ENCODE measurements around the gene PPM1H. TPM values are rescaled to one million over a fixed set of nuclear protein-coding genes. Genes with fewer than 3 reads are reported as not detected.

PPM1H gene
- total RNA-seq, 1 experiment from 2014 or later, result 0.04 TPM

GRCh38 chr12:62724285-62724684, 210.7 kb downstream of the PPM1H start:
- TF ChIP-seq EZH2 (IDR thresholded peaks at IDR 0.05; ENCODE audit: borderline replicate concordance, low read depth, low read length, poor library complexity, severe bottlenecking) (no peak), CTCF (conservative IDR thresholded peaks at IDR 0.05; ENCODE audit: low read depth, low read length) (no peak)
- Histone ChIP-seq H3K27me3 (replicated peaks; ENCODE audit: insufficient read depth, low read depth, low read length, poor library complexity) (no peaks in the 10 kb centered on the region), H3K9me3 (ENCODE audit: low read depth, low read length, poor library complexity, severe bottlenecking) (no peaks in the 10 kb centered on the region), H3K36me3 (ENCODE audit: insufficient read depth, low read length, poor library complexity, severe bottlenecking) (no peaks in the 10 kb centered on the region), H3K27ac (ENCODE audit: low read depth, low read length, poor library complexity, severe bottlenecking) (no peak overlapping the region), H3K4me3 (ENCODE audit: low read depth, low read length, poor library complexity, severe bottlenecking) (no peak overlapping the region), H3K4me1 (ENCODE audit: insufficient read depth, low read length, poor library complexity, severe bottlenecking) (peaks cover 14% of the 10 kb centered on the region)
- intact Hi-C loops (cut with micrococcal nuclease; ENCODE audit: unreplicated experiment), result no loop called here
- BruUV-seq (replicated peaks), result no TSS peak
- DNase-seq (ENCODE audit: low spot score), result no peak
- CTCF ChIA-PET, result no interaction called here
- POLR2A ChIA-PET (ENCODE audit: low non-redundant PET), result no interaction called here

GRCh38 chr12:62722971-62723680, 211.8 kb downstream of the PPM1H start:
- intact Hi-C loops (cut with micrococcal nuclease; ENCODE audit: unreplicated experiment), result no loop called here
- Histone ChIP-seq H3K9me3 (ENCODE audit: low read depth, low read length, poor library complexity, severe bottlenecking) (no peaks in the 10 kb centered on the region), H3K4me3 (ENCODE audit: low read depth, low read length, poor library complexity, severe bottlenecking) (no peak overlapping the region), H3K4me1 (ENCODE audit: insufficient read depth, low read length, poor library complexity, severe bottlenecking) (peaks cover 14% of the 10 kb centered on the region), H3K27me3 (replicated peaks; ENCODE audit: insufficient read depth, low read depth, low read length, poor library complexity) (no peaks in the 10 kb centered on the region), H3K27ac (ENCODE audit: low read depth, low read length, poor library complexity, severe bottlenecking) (no peak overlapping the region), H3K36me3 (ENCODE audit: insufficient read depth, low read length, poor library complexity, severe bottlenecking) (no peaks in the 10 kb centered on the region)
- ChIA-PET CTCF (no interaction called here), POLR2A (ENCODE audit: low non-redundant PET) (no interaction called here)
- TF ChIP-seq CTCF (conservative IDR thresholded peaks at IDR 0.05; ENCODE audit: low read depth, low read length) (no peak), EZH2 (IDR thresholded peaks at IDR 0.05; ENCODE audit: borderline replicate concordance, low read depth, low read length, poor library complexity, severe bottlenecking) (no peak)
- no peak for DNase-seq (ENCODE audit: low spot score)
- no TSS peak for BruUV-seq (replicated peaks)

GRCh38 chr12:62720661-62721330, 214.2 kb downstream of the PPM1H start:
- POLR2A ChIA-PET (ENCODE audit: low non-redundant PET), result no interaction called here
- no TSS peak for BruUV-seq (replicated peaks)
- no peak for TF ChIP-seq CTCF (conservative IDR thresholded peaks at IDR 0.05; ENCODE audit: low read depth, low read length)
- TF ChIP-seq EZH2 (IDR thresholded peaks at IDR 0.05; ENCODE audit: borderline replicate concordance, low read depth, low read length, poor library complexity, severe bottlenecking), result no peak
- Histone ChIP-seq H3K36me3 (ENCODE audit: insufficient read depth, low read length, poor library complexity, severe bottlenecking) (no peaks in the 10 kb centered on the region), H3K4me1 (ENCODE audit: insufficient read depth, low read length, poor library complexity, severe bottlenecking) (peaks cover 14% of the 10 kb centered on the region), H3K27ac (ENCODE audit: low read depth, low read length, poor library complexity, severe bottlenecking) (no peak overlapping the region), H3K27me3 (replicated peaks; ENCODE audit: insufficient read depth, low read depth, low read length, poor library complexity) (no peaks in the 10 kb centered on the region), H3K9me3 (ENCODE audit: low read depth, low read length, poor library complexity, severe bottlenecking) (no peaks in the 10 kb centered on the region), H3K4me3 (ENCODE audit: low read depth, low read length, poor library complexity, severe bottlenecking) (no peak overlapping the region)
- peak; percentile 9 for DNase-seq (ENCODE audit: low spot score)
- CTCF ChIA-PET, result no interaction called here
- intact Hi-C loops (cut with micrococcal nuclease; ENCODE audit: unreplicated experiment), result no loop called here

All from A673 (cell line).